Vagina (tissue), 2 donors: Measurements from ENCODE around the gene BSN.

Experiments used
- CTCF ChIP-seq, 3 experiments: fragments of 450-650 bp in 2 of 3; fragments of 200-600 bp in 1 of 3; sonication (generic) in 1 of 3; IDR thresholded peaks; one replicate each; pipeline ENCODE4 v1.5.1; 2017 to 2019; ENCODE audit warnings: antibody characterized with exemption in 3 of 3, mild to moderate bottlenecking in 2 of 3, moderate library complexity in 2 of 3
- POLR2AphosphoS5 ChIP-seq, 2 donors: sonication (generic); formaldehyde crosslinking; IDR thresholded peaks; one replicate each; pipeline ENCODE4 v1.9.0; 2017; ENCODE audit warnings: antibody characterized with exemption in 2 of 2, mild to moderate bottlenecking in 2 of 2, low read depth in 1 of 2; ENCODE audit not compliant: insufficient read depth in 1 of 2

GRCh38 chr3:49717211-49717958 lies 163.1 kb downstream of the BSN start:
- no peak for TF ChIP-seq CTCF (IDR thresholded peaks at IDR 0.05)
- no peak for TF ChIP-seq POLR2AphosphoS5 (IDR thresholded peaks at IDR 0.05; ENCODE audit: insufficient read depth in 1 of 2, low read depth in 1 of 2)
